ENCODE data around the gene FTO.

FTO gene

GRCh38 chr16:53792161-53792951, 88.4 kb downstream of the FTO start:
- H3K9me2 ChIP-seq (replicated peaks; ENCODE audit: insufficient read depth, low read length) = no peaks in the 10 kb centered on the region
- no peaks in the 10 kb centered on the region for H3K4me1 ChIP-seq (ENCODE audit: low read length)
- H4K20me1 ChIP-seq (ENCODE audit: insufficient read depth, low read length) = no peaks in the 10 kb centered on the region
- no peak overlapping the region for H3K4me3 ChIP-seq (ENCODE audit: low read length)
- H3K4me2 ChIP-seq (ENCODE audit: low read depth, low read length) = no peak overlapping the region
- no peaks in the 10 kb centered on the region for H3F3A ChIP-seq (ENCODE audit: insufficient read depth, low read length)
- no peak overlapping the region for H3K9ac ChIP-seq (ENCODE audit: low read length)
- no peaks in the 10 kb centered on the region for H3K79me2 ChIP-seq (ENCODE audit: low read length)
- DNase-seq = no peak
- TF ChIP-seq EZH2 (optimal IDR thresholded peaks at IDR 0.05; ENCODE audit: low read depth, low read length) (no peak), EZH2phosphoT487 (IDR thresholded peaks at IDR 0.05; ENCODE audit: low read length) (no peak)
- TF ChIP-seq, protein P1, sequence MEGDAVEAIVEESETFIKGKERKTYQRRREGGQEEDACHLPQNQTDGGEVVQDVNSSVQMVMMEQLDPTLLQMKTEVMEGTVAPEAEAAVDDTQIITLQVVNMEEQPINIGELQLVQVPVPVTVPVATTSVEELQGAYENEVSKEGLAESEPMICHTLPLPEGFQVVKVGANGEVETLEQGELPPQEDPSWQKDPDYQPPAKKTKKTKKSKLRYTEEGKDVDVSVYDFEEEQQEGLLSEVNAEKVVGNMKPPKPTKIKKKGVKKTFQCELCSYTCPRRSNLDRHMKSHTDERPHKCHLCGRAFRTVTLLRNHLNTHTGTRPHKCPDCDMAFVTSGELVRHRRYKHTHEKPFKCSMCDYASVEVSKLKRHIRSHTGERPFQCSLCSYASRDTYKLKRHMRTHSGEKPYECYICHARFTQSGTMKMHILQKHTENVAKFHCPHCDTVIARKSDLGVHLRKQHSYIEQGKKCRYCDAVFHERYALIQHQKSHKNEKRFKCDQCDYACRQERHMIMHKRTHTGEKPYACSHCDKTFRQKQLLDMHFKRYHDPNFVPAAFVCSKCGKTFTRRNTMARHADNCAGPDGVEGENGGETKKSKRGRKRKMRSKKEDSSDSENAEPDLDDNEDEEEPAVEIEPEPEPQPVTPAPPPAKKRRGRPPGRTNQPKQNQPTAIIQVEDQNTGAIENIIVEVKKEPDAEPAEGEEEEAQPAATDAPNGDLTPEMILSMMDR (IDR thresholded peaks at IDR 0.05; ENCODE audit: low read length) = no peak
- H3K27me3 ChIP-seq (replicated peaks; ENCODE audit: insufficient read depth, low read length) = no peaks in the 10 kb centered on the region
- no peaks in the 10 kb centered on the region for H3K9me3 ChIP-seq (replicated peaks; ENCODE audit: insufficient read depth, low read length)
- H2AFZ ChIP-seq (ENCODE audit: low read length) = no peak overlapping the region
- no peaks in the 10 kb centered on the region for H3K36me3 ChIP-seq (replicated peaks; ENCODE audit: insufficient read depth, low read length)
- H3K27ac ChIP-seq (ENCODE audit: low read length) = no peak overlapping the region

GRCh38 chr16:53803451-53803850, 99.5 kb downstream of the FTO start:
- Histone ChIP-seq H3K9ac (ENCODE audit: low read length) (no peak overlapping the region), H3K9me2 (replicated peaks; ENCODE audit: insufficient read depth, low read length) (no peaks in the 10 kb centered on the region), H2AFZ (ENCODE audit: low read length) (no peak overlapping the region), H3K4me3 (ENCODE audit: low read length) (no peak overlapping the region), H3F3A (ENCODE audit: insufficient read depth, low read length) (no peaks in the 10 kb centered on the region), H3K27ac (ENCODE audit: low read length) (no peak overlapping the region), H4K20me1 (ENCODE audit: insufficient read depth, low read length) (no peaks in the 10 kb centered on the region), H3K79me2 (ENCODE audit: low read length) (peaks cover 7% of the 10 kb centered on the region; the same call in 1 of the 2 replicates), H3K4me2 (ENCODE audit: low read depth, low read length) (no peak overlapping the region), H3K9me3 (replicated peaks; ENCODE audit: insufficient read depth, low read length) (no peaks in the 10 kb centered on the region), H3K27me3 (replicated peaks; ENCODE audit: insufficient read depth, low read length) (no peaks in the 10 kb centered on the region), H3K36me3 (replicated peaks; ENCODE audit: insufficient read depth, low read length) (no peaks in the 10 kb centered on the region), H3K4me1 (ENCODE audit: low read length) (no peaks in the 10 kb centered on the region)
- no peak for DNase-seq
- TF ChIP-seq EZH2phosphoT487 (IDR thresholded peaks at IDR 0.05; ENCODE audit: low read length) (no peak), EZH2 (optimal IDR thresholded peaks at IDR 0.05; ENCODE audit: low read depth, low read length) (no peak)
- TF ChIP-seq, protein P1 (IDR thresholded peaks at IDR 0.05; ENCODE audit: low read length) = no peak

GRCh38 chr16:53803998-53804397, 100.0 kb downstream of the FTO start:
- Histone ChIP-seq H3K79me2 (ENCODE audit: low read length) (peaks cover 7% of the 10 kb centered on the region; the same call in 1 of the 2 replicates), H2AFZ (ENCODE audit: low read length) (no peak overlapping the region), H3K27ac (ENCODE audit: low read length) (no peak overlapping the region), H3K4me3 (ENCODE audit: low read length) (no peak overlapping the region), H3K27me3 (replicated peaks; ENCODE audit: insufficient read depth, low read length) (no peaks in the 10 kb centered on the region), H3K4me2 (ENCODE audit: low read depth, low read length) (no peak overlapping the region), H4K20me1 (ENCODE audit: insufficient read depth, low read length) (no peaks in the 10 kb centered on the region), H3K9me2 (replicated peaks; ENCODE audit: insufficient read depth, low read length) (no peaks in the 10 kb centered on the region), H3K4me1 (ENCODE audit: low read length) (no peaks in the 10 kb centered on the region), H3K36me3 (replicated peaks; ENCODE audit: insufficient read depth, low read length) (no peaks in the 10 kb centered on the region), H3K9ac (ENCODE audit: low read length) (no peak overlapping the region), H3K9me3 (replicated peaks; ENCODE audit: insufficient read depth, low read length) (no peaks in the 10 kb centered on the region), H3F3A (ENCODE audit: insufficient read depth, low read length) (no peaks in the 10 kb centered on the region)
- DNase-seq = no peak
- TF ChIP-seq EZH2phosphoT487 (IDR thresholded peaks at IDR 0.05; ENCODE audit: low read length) (no peak), EZH2 (optimal IDR thresholded peaks at IDR 0.05; ENCODE audit: low read depth, low read length) (no peak)
- TF ChIP-seq, protein P1 (IDR thresholded peaks at IDR 0.05; ENCODE audit: low read length) = no peak
